ENCODE data around the gene TRIP11.

TRIP11 gene

GRCh38 chr14:91955168-91955567 is 84.7 kb downstream of the TRIP11 start:
- TF ChIP-seq POLR2A (IDR thresholded peaks at IDR 0.05; ENCODE audit: extremely low read depth, insufficient read length) (no peak), MYC (IDR thresholded peaks at IDR 0.05; ENCODE audit: low read depth, low read length) (no peak), MAX (IDR thresholded peaks at IDR 0.05; ENCODE audit: low read depth, low read length) (no peak), CTCF (IDR thresholded peaks at IDR 0.05; ENCODE audit: low read depth, low read length) (no peak)
- no peak overlapping the region for H3K4me3 ChIP-seq (ENCODE audit: low read depth, low read length)
- DNase-seq (ENCODE audit: low read depth): no peak

GRCh38 chr14:91953170-91953985 is 86.5 kb downstream of the TRIP11 start:
- no peak for DNase-seq (ENCODE audit: low read depth)
- H3K4me3 ChIP-seq (ENCODE audit: low read depth, low read length): no peak overlapping the region
- TF ChIP-seq MAX (IDR thresholded peaks at IDR 0.05; ENCODE audit: low read depth, low read length): no peak
- TF ChIP-seq POLR2A (IDR thresholded peaks at IDR 0.05; ENCODE audit: extremely low read depth, insufficient read length): no peak
- no peak for TF ChIP-seq CTCF (IDR thresholded peaks at IDR 0.05; ENCODE audit: low read depth, low read length)
- TF ChIP-seq MYC (IDR thresholded peaks at IDR 0.05; ENCODE audit: low read depth, low read length): no peak

GRCh38 chr14:91947475-91948184 is 92.2 kb downstream of the TRIP11 start, which contains the start of gene FBLN5:
FBLN5 (minus strand) TSS chr14:91947694; CDS start chr14:91947229, 465 bp downstream.
- H3K4me3 ChIP-seq (ENCODE audit: low read depth, low read length): no peak within 1 kb of the TSS
- DNase-seq (ENCODE audit: low read depth): peak; percentile 11
- TF ChIP-seq CTCF (IDR thresholded peaks at IDR 0.05; ENCODE audit: low read depth, low read length) (no peak), POLR2A (IDR thresholded peaks at IDR 0.05; ENCODE audit: extremely low read depth, insufficient read length) (no peak), MYC (IDR thresholded peaks at IDR 0.05; ENCODE audit: low read depth, low read length) (no peak), MAX (IDR thresholded peaks at IDR 0.05; ENCODE audit: low read depth, low read length) (no peak)

GRCh38 chr14:91946622-91947474 is 93.0 kb downstream of the TRIP11 start:
- DNase-seq (ENCODE audit: low read depth): no peak
- H3K4me3 ChIP-seq (ENCODE audit: low read depth, low read length): no peak overlapping the region
- no peak for TF ChIP-seq MAX (IDR thresholded peaks at IDR 0.05; ENCODE audit: low read depth, low read length)
- no peak for TF ChIP-seq CTCF (IDR thresholded peaks at IDR 0.05; ENCODE audit: low read depth, low read length)
- no peak for TF ChIP-seq POLR2A (IDR thresholded peaks at IDR 0.05; ENCODE audit: extremely low read depth, insufficient read length)
- TF ChIP-seq MYC (IDR thresholded peaks at IDR 0.05; ENCODE audit: low read depth, low read length): no peak
